MCF 10A (cell line): ENCODE data around the gene PLEK. TPM values are rescaled to one million over a fixed set of nuclear protein-coding genes. Genes with fewer than 3 reads are reported as not detected.
A peak's percentile ranks its signal among the peaks of the same experiment; 100 is the strongest.

ENCODE experiments used
- BruUV-seq: library from RNA; stranded (reverse); fragments of 400-500 nt; replicated peaks from 2 replicates; lab custom pipeline; 2021; lab: Mats Ljungman, UMichigan
- CTCF ChIA-PET: fragments of 300-600 bp; sonication (Branson Sonifier 250); formaldehyde crosslinking; extraction: SDS; loops from one replicate; lab custom pipeline; 2021; ENCODE audit warnings: antibody characterized with exemption, inconsistent platforms; lab: Yijun Ruan, JAX
- POLR2A ChIA-PET: fragments of 300-600, 350-650 bp; sonication (Branson Sonifier 250); formaldehyde crosslinking; extraction: SDS; loops from one replicate; lab custom pipeline; 2020; ENCODE audit warnings: antibody characterized with exemption, inconsistent platforms; lab: Yijun Ruan, JAX
- DNase-seq: peaks from one replicate; pipeline ENCODE4 v3.0.0-alpha.2; 2018; ENCODE audit not compliant: unreplicated experiment
- H3K27ac Mint-ChIP-seq: one replicate; pipeline ENCODE4 v1.8.0; 2022; ENCODE audit warnings: mild to moderate bottlenecking, low read depth, mixed read lengths; ENCODE audit not compliant: unreplicated experiment
- H3K27me3 Mint-ChIP-seq: one replicate; pipeline ENCODE4 v1.8.0; 2022; ENCODE audit warnings: mixed read lengths; ENCODE audit not compliant: insufficient read depth, unreplicated experiment
- H3K36me3 Mint-ChIP-seq: one replicate; pipeline ENCODE4 v1.8.0; 2022; ENCODE audit warnings: mild to moderate bottlenecking, moderate library complexity, mixed read lengths; ENCODE audit not compliant: insufficient read depth, unreplicated experiment
- H3K4me1 Mint-ChIP-seq: one replicate; pipeline ENCODE4 v1.8.0; 2022; ENCODE audit warnings: mixed read lengths; ENCODE audit not compliant: insufficient read depth, unreplicated experiment
- H3K4me3 Mint-ChIP-seq: one replicate; pipeline ENCODE4 v1.8.0; 2022; ENCODE audit warnings: mild to moderate bottlenecking, moderate library complexity, mixed read lengths; ENCODE audit not compliant: unreplicated experiment
- H3K9me3 Mint-ChIP-seq: one replicate; pipeline ENCODE4 v1.8.0; 2022; ENCODE audit warnings: mixed read lengths; ENCODE audit not compliant: unreplicated experiment
- CTCF ChIP-seq: fragments of 200-600 bp; IDR thresholded peaks from one replicate; pipeline ENCODE4 v1.8.0; 2022; ENCODE audit warnings: antibody characterized with exemption, mild to moderate bottlenecking; ENCODE audit not compliant: unreplicated experiment
- intact Hi-C: fragments of 100-400 bp; cut with micrococcal nuclease; formaldehyde crosslinking; loops from 2 replicates; pipeline ENCODE4 v1.14.1; 2022
- total RNA-seq: library from RNA; stranded (reverse); gene quantifications from 2 replicates; pipeline ENCODE4 v1.2.3, GENCODE V29; 2022

PLEK gene
- total RNA-seq, 1 experiment from 2014 or later, result not detected

GRCh38 chr2:68359889-68360288, 5.2 kb upstream of the PLEK start:
- no peaks in the 10 kb centered on the region for H3K27me3 Mint-ChIP-seq
- DNase-seq, result no peak
- no peaks in the 10 kb centered on the region for H3K4me1 Mint-ChIP-seq
- no peak for TF ChIP-seq CTCF
- no peaks in the 10 kb centered on the region for H3K9me3 Mint-ChIP-seq
- no peak overlapping the region for H3K27ac Mint-ChIP-seq
- no peak overlapping the region for H3K4me3 Mint-ChIP-seq
- ChIA-PET CTCF (interaction anchor here (0.5 to 3.1 kb wide), 2 partner anchors 82 to 119 kb away, joined by 4 to 11 read pairs; no protein-coding TSS in a partner anchor), POLR2A (no interaction called here)
- no TSS peak for BruUV-seq
- intact Hi-C loops, result no loop called here
- H3K36me3 Mint-ChIP-seq, result no peaks in the 10 kb centered on the region

GRCh38 chr2:68362069-68362468, 3.0 kb upstream of the PLEK start:
- TF ChIP-seq CTCF, result peak; percentile 73
- Mint-ChIP-seq H3K27ac (no peak overlapping the region), H3K36me3 (no peaks in the 10 kb centered on the region), H3K27me3 (no peaks in the 10 kb centered on the region), H3K4me3 (no peak overlapping the region), H3K9me3 (no peaks in the 10 kb centered on the region), H3K4me1 (no peaks in the 10 kb centered on the region)
- no TSS peak for BruUV-seq
- CTCF ChIA-PET, result interaction anchor here (3.1 kb wide), 1 partner anchor 80 kb away, joined by 11 read pairs; no protein-coding TSS in a partner anchor
- POLR2A ChIA-PET, result interaction anchor here (1.1 kb wide), 1 partner anchor 79 kb away, joined by 4 read pairs; no protein-coding TSS in a partner anchor
- intact Hi-C loops, result loop anchor here (1.0 kb wide), 1 partner anchor 79 kb away; no protein-coding TSS in a partner anchor
- peak; percentile 68 for DNase-seq

GRCh38 chr2:68362749-68363148, 2.3 kb upstream of the PLEK start:
- intact Hi-C loops, result loop anchor here (1.0 kb wide), 1 partner anchor 79 kb away; no protein-coding TSS in a partner anchor
- no peak for TF ChIP-seq CTCF
- no peak overlapping the region for H3K4me3 Mint-ChIP-seq
- POLR2A ChIA-PET, result no interaction called here
- CTCF ChIA-PET, result no interaction called here
- BruUV-seq, result no TSS peak
- H3K9me3 Mint-ChIP-seq, result no peaks in the 10 kb centered on the region
- no peak overlapping the region for H3K27ac Mint-ChIP-seq
- no peak for DNase-seq
- no peaks in the 10 kb centered on the region for H3K4me1 Mint-ChIP-seq
- no peaks in the 10 kb centered on the region for H3K36me3 Mint-ChIP-seq
- H3K27me3 Mint-ChIP-seq, result no peaks in the 10 kb centered on the region

- Mint-ChIP-seq H3K36me3 (no peaks in the 10 kb centered on the region), H3K4me3 (no peak overlapping the region), H3K27me3 (no peaks in the 10 kb centered on the region), H3K27ac (no peak overlapping the region), H3K4me1 (peaks cover 4% of the 10 kb centered on the region), H3K9me3 (no peaks in the 10 kb centered on the region)
- ChIA-PET POLR2A (no interaction called here), CTCF (no interaction called here)
- DNase-seq, result no peak
- BruUV-seq, result no TSS peak
- no peak for TF ChIP-seq CTCF
- intact Hi-C loops, result no loop called here
These were observed 1.4 kb upstream of the PLEK start for GRCh38 chr2:68363721-68364120.
